ENCODE results near the gene PRKAR1B.

The PRKAR1B gene

GRCh38 chr7:572416-573268 lies 154.4 kb downstream of the PRKAR1B start:
- no peak for DNase-seq (ENCODE audit: low spot score)

GRCh38 chr7:571718-572415 lies 155.2 kb downstream of the PRKAR1B start:
- no peak for DNase-seq (ENCODE audit: low spot score)

- no peak for DNase-seq (ENCODE audit: low spot score)
Observed at GRCh38 chr7:571096-571717, 155.9 kb downstream of the PRKAR1B start.

GRCh38 chr7:570801-571070 lies 156.3 kb downstream of the PRKAR1B start:
- no peak for DNase-seq (ENCODE audit: low spot score)

- DNase-seq (ENCODE audit: low spot score) = no peak
Observed at GRCh38 chr7:569996-570800, 156.9 kb downstream of the PRKAR1B start.

GRCh38 chr7:569071-569855 lies 157.8 kb downstream of the PRKAR1B start:
- DNase-seq (ENCODE audit: low spot score) = no peak

GRCh38 chr7:568031-568951 lies 158.8 kb downstream of the PRKAR1B start:
- DNase-seq (ENCODE audit: low spot score) = peak; percentile 73

GRCh38 chr7:567305-567883 lies 159.7 kb downstream of the PRKAR1B start:
- DNase-seq (ENCODE audit: low spot score) = no peak

- no peak for DNase-seq (ENCODE audit: low spot score)
Observed at GRCh38 chr7:566100-566499, 161.0 kb downstream of the PRKAR1B start.

- no peak for DNase-seq (ENCODE audit: low spot score)
Observed at GRCh38 chr7:564176-564865, 162.8 kb downstream of the PRKAR1B start.

- no peak for DNase-seq (ENCODE audit: low spot score)
Observed at GRCh38 chr7:563629-564170, 163.4 kb downstream of the PRKAR1B start.

GRCh38 chr7:562789-563628 lies 164.1 kb downstream of the PRKAR1B start:
- no peak for DNase-seq (ENCODE audit: low spot score)

GRCh38 chr7:562374-562675 lies 164.8 kb downstream of the PRKAR1B start:
- no peak for DNase-seq (ENCODE audit: low spot score)

GRCh38 chr7:561631-562373 lies 165.3 kb downstream of the PRKAR1B start:
- DNase-seq (ENCODE audit: low spot score) = no peak

- DNase-seq (ENCODE audit: low spot score) = no peak
Observed at GRCh38 chr7:560966-561630, 166.0 kb downstream of the PRKAR1B start.

- DNase-seq (ENCODE audit: low spot score) = no peak
Observed at GRCh38 chr7:559396-559705, 167.7 kb downstream of the PRKAR1B start.

GRCh38 chr7:557558-557881 lies 169.6 kb downstream of the PRKAR1B start:
- DNase-seq (ENCODE audit: low spot score) = no peak

Measured in AG08396 (cell line).